Neural progenitor cell (in vitro differentiated cells): ENCODE measurements around the gene PTPRN2. TPM values are rescaled to one million over a fixed set of nuclear protein-coding genes. Genes with fewer than 3 reads are reported as not detected.

ENCODE experiments used
- DNase-seq: peaks from one replicate; pipeline ENCODE4 v3.0.0-alpha.2; 2016; ENCODE audit warnings: low spot score
- H2AFZ ChIP-seq: fragments of 200-600 bp; sonication (generic); replicated peaks from 2 replicates; pipeline ENCODE4 v1.6.1; 2016; ENCODE audit warnings: antibody characterized with exemption
- H3F3A ChIP-seq: fragments of 200-600 bp; sonication (generic); 2 replicates; pipeline ENCODE4 v1.6.1; 2016; ENCODE audit warnings: antibody characterized with exemption, low read depth
- H3K27ac ChIP-seq: fragments of 200-600 bp; sonication (generic); 2 replicates; pipeline ENCODE4 v1.5.1; 2016; ENCODE audit warnings: mild to moderate bottlenecking
- H3K27me3 ChIP-seq: fragments of 200-600 bp; sonication (generic); 2 replicates; pipeline ENCODE4 v1.6.1; 2016; ENCODE audit warnings: mild to moderate bottlenecking, moderate library complexity
- H3K36me3 ChIP-seq: fragments of 200-600 bp; sonication (generic); 2 replicates; pipeline ENCODE4 v1.5.1; 2016
- H3K4me1 ChIP-seq: fragments of 200-600 bp; sonication (generic); 2 replicates; pipeline ENCODE4 v1.6.1; 2016; ENCODE audit warnings: mixed run types
- H3K4me2 ChIP-seq: fragments of 200-600 bp; sonication (generic); 2 replicates; pipeline ENCODE4 v1.6.1; 2016
- H3K4me3 ChIP-seq: fragments of 200-600 bp; sonication (generic); 2 replicates; pipeline ENCODE4 v1.5.1; 2016
- H3K79me2 ChIP-seq: fragments of 200-600 bp; sonication (generic); 2 replicates; pipeline ENCODE4 v1.6.1; 2016; ENCODE audit warnings: low read depth
- H3K9ac ChIP-seq: fragments of 200-600 bp; sonication (generic); 2 replicates; pipeline ENCODE4 v1.6.1; 2016
- H3K9me3 ChIP-seq: fragments of 200-600 bp; sonication (generic); 2 replicates; pipeline ENCODE4 v1.5.1; 2016; ENCODE audit warnings: low read depth
- H4K20me1 ChIP-seq: fragments of 200-600 bp; sonication (generic); 2 replicates; pipeline ENCODE4 v1.6.1; 2016; ENCODE audit warnings: low read depth
- H3K27ac Mint-ChIP-seq: 3 replicates; pipeline ENCODE4 v1.8.0; 2021; ENCODE audit warnings: mixed read lengths
- H3K27me3 Mint-ChIP-seq: 2 replicates; pipeline ENCODE4 v1.8.0; 2022; ENCODE audit warnings: low read depth, mild to moderate bottlenecking, inconsistent platforms, moderate library complexity, mixed read lengths; ENCODE audit not compliant: insufficient read depth
- H3K36me3 Mint-ChIP-seq: 3 replicates; pipeline ENCODE4 v1.8.0; 2021; ENCODE audit warnings: mixed read lengths
- H3K4me1 Mint-ChIP-seq: 3 replicates; pipeline ENCODE4 v1.8.0; 2021; ENCODE audit warnings: mixed read lengths
- H3K4me3 Mint-ChIP-seq: 3 replicates; pipeline ENCODE4 v1.8.0; 2021; ENCODE audit warnings: mild to moderate bottlenecking, moderate library complexity, mixed read lengths
- H3K9me3 Mint-ChIP-seq: 3 replicates; pipeline ENCODE4 v1.8.0; 2020; ENCODE audit warnings: mixed read lengths
- EZH2 ChIP-seq: fragments of 200-600 bp; sonication (generic); IDR thresholded peaks from 2 replicates; pipeline ENCODE4 v1.6.1; 2017; ENCODE audit warnings: antibody characterized with exemption, mild to moderate bottlenecking, moderate library complexity
- EZH2phosphoT487 ChIP-seq: fragments of 200-600 bp; sonication (generic); IDR thresholded peaks from 2 replicates; pipeline ENCODE4 v1.6.1; 2017; ENCODE audit warnings: antibody characterized with exemption
- total RNA-seq: library from RNA; depleted of rRNA; stranded (reverse); fragments of >200 nt; gene quantifications from 2 replicates; pipeline ENCODE4 v1.2.3, GENCODE V29; 2015; ENCODE audit warnings: low replicate concordance
- TF ChIP-seq, protein P1 (sequence below): fragments of 200-600 bp; sonication (generic); IDR thresholded peaks from 2 replicates; pipeline ENCODE4 v1.5.1; 2017; ENCODE audit warnings: antibody characterized with exemption, mild to moderate bottlenecking

PTPRN2 gene
- total RNA-seq, 1 donor from 2014 or later: 3.0 TPM

DNA sequence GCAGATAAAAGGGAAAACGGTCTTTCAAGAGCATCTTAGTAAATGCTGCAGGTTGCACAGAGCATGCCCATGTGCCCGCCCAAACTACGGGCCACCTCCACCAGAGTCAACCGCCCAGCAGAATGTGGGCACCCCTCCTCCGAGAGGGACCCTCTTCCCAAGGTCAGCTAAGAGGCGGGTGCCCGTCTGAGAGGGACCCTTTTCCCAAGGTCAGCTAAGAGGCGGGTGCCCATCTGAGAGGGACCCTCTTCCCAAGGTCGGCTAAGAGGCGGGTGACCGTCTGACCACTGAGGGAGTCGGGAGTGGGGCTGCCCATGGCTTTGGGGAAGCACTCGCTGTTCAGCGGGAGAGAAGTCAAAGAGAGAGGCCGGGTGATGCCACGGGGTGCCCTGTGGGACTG, 113.1 kb downstream of the PTPRN2 start:
- no peak overlapping the region for H3K4me3 ChIP-seq
- TF ChIP-seq EZH2 (no peak), EZH2phosphoT487 (no peak)
- TF ChIP-seq, protein P1, sequence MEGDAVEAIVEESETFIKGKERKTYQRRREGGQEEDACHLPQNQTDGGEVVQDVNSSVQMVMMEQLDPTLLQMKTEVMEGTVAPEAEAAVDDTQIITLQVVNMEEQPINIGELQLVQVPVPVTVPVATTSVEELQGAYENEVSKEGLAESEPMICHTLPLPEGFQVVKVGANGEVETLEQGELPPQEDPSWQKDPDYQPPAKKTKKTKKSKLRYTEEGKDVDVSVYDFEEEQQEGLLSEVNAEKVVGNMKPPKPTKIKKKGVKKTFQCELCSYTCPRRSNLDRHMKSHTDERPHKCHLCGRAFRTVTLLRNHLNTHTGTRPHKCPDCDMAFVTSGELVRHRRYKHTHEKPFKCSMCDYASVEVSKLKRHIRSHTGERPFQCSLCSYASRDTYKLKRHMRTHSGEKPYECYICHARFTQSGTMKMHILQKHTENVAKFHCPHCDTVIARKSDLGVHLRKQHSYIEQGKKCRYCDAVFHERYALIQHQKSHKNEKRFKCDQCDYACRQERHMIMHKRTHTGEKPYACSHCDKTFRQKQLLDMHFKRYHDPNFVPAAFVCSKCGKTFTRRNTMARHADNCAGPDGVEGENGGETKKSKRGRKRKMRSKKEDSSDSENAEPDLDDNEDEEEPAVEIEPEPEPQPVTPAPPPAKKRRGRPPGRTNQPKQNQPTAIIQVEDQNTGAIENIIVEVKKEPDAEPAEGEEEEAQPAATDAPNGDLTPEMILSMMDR: no peak
- H3K27ac ChIP-seq: no peak overlapping the region
- no peak overlapping the region for H3K4me3 Mint-ChIP-seq
- H3K9me3 Mint-ChIP-seq: peaks cover 2% of the 10 kb centered on the region
- no peaks in the 10 kb centered on the region for H3K36me3 ChIP-seq
- peaks cover 31% of the 10 kb centered on the region for H3K4me1 ChIP-seq
- H4K20me1 ChIP-seq: no peaks in the 10 kb centered on the region
- H3K27me3 Mint-ChIP-seq: peaks cover under 1% of the 10 kb centered on the region
- H3K27ac Mint-ChIP-seq: no peak overlapping the region
- no peak for DNase-seq
- no peaks in the 10 kb centered on the region for H3K36me3 Mint-ChIP-seq
- no peak overlapping the region for H3K9ac ChIP-seq
- H3K4me2 ChIP-seq: no peak overlapping the region
- no peaks in the 10 kb centered on the region for H3K79me2 ChIP-seq
- no peaks in the 10 kb centered on the region for H3F3A ChIP-seq
- no peaks in the 10 kb centered on the region for H3K9me3 ChIP-seq
- peaks cover 43% of the 10 kb centered on the region for H3K4me1 Mint-ChIP-seq
- no peak overlapping the region for H2AFZ ChIP-seq
- H3K27me3 ChIP-seq: no peaks in the 10 kb centered on the region

DNA sequence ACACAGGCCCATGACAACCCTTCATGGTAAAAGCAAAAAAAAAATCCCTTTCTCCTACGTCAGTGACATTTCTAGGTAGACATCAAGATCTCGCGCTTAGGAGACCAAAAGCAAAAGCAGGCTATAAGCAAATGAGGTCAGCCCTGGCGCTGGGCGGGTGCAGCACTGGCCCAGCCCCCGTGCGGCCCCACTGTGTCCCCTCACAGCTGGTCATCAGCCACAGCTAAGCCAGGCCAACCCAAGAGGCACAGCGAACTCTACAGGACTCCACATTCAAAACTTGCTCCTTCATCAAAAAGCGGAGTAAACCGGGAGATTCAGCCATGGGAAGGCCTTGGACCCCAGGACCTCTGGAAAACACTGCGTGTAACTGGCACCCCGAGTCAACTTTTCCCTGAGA, 113.7 kb downstream of the PTPRN2 start:
- H3K27me3 ChIP-seq: no peaks in the 10 kb centered on the region
- no peak overlapping the region for H3K9ac ChIP-seq
- H3K9me3 Mint-ChIP-seq: no peaks in the 10 kb centered on the region
- no peaks in the 10 kb centered on the region for H4K20me1 ChIP-seq
- H2AFZ ChIP-seq: no peak overlapping the region
- H3K27me3 Mint-ChIP-seq: peaks cover 2% of the 10 kb centered on the region
- H3K36me3 Mint-ChIP-seq: no peaks in the 10 kb centered on the region
- H3K9me3 ChIP-seq: no peaks in the 10 kb centered on the region
- H3K27ac Mint-ChIP-seq: no peak overlapping the region
- H3K4me3 Mint-ChIP-seq: no peak overlapping the region
- no peaks in the 10 kb centered on the region for H3K36me3 ChIP-seq
- no peak overlapping the region for H3K27ac ChIP-seq
- H3K4me3 ChIP-seq: no peak overlapping the region
- peaks cover 33% of the 10 kb centered on the region for H3K4me1 ChIP-seq
- peaks cover 37% of the 10 kb centered on the region for H3K4me1 Mint-ChIP-seq
- TF ChIP-seq EZH2phosphoT487 (no peak), EZH2 (no peak)
- TF ChIP-seq, protein P1: no peak
- H3K4me2 ChIP-seq: no peak overlapping the region
- DNase-seq: no peak
- no peaks in the 10 kb centered on the region for H3K79me2 ChIP-seq
- H3F3A ChIP-seq: no peaks in the 10 kb centered on the region

DNA sequence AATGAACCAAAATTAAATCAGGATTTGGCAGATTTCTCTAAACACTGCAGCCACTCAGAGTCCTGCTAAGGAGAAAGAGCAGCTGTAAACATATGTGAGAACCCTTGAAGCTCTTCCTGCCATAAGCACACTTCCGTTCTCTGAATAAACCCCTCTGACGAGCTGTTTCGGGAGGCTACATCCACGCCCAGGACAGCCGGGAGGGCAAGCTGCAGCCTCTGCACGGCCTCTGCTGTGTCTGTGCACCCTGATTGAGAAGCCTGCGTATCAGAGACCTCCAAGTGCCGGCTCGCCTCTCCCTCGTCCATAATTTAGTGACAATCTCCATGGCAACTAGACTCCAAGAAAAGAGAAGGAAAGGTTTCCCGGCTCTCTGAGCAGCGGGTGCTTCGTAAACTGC, 114.4 kb downstream of the PTPRN2 start:
- H3K27ac ChIP-seq: no peak overlapping the region
- peak overlapping the region; percentile 45 for H3K4me3 Mint-ChIP-seq

More for the DNA sequence above, 114.4 kb downstream of the PTPRN2 start:
- peaks cover 41% of the 10 kb centered on the region for H3K4me1 Mint-ChIP-seq
- Histone ChIP-seq H2AFZ (peak overlapping the region; percentile 79), H3K4me1 (peaks cover 37% of the 10 kb centered on the region), H3K27me3 (no peaks in the 10 kb centered on the region), H3K79me2 (no peaks in the 10 kb centered on the region), H3K4me3 (no peak overlapping the region), H3K9ac (no peak overlapping the region), H4K20me1 (no peaks in the 10 kb centered on the region), H3K4me2 (peak overlapping the region; percentile 27), H3K9me3 (no peaks in the 10 kb centered on the region), H3F3A (no peaks in the 10 kb centered on the region), H3K36me3 (no peaks in the 10 kb centered on the region)
- peaks cover 5% of the 10 kb centered on the region for H3K27me3 Mint-ChIP-seq
- H3K27ac Mint-ChIP-seq: peak overlapping the region; percentile 90
- TF ChIP-seq EZH2phosphoT487 (no peak), EZH2 (no peak)
- TF ChIP-seq, protein P1: no peak
- no peaks in the 10 kb centered on the region for H3K36me3 Mint-ChIP-seq
- DNase-seq: peak; percentile 27
- peaks cover 4% of the 10 kb centered on the region for H3K9me3 Mint-ChIP-seq
